Ureter (tissue), 1 donor: ENCODE results near the gene ASCC1. TPM values are rescaled to one million over a fixed set of nuclear protein-coding genes. Genes with fewer than 3 reads are reported as not detected.
"Not testable (repeated sequence)": the region's sequence is repeated elsewhere in the genome, so short reads cannot be mapped to it uniquely, and the experiment has no call there.

Experiments
- DNase-seq: peaks from one replicate; pipeline ENCODE4 v3.0.0-alpha.2; 2020; ENCODE audit warnings: low spot score
- total RNA-seq: library from RNA; stranded (reverse); gene quantifications from one replicate; pipeline ENCODE4 v1.2.4, GENCODE V29; 2023
- donor health status: DM: yes; HTN: yes; CAD: no.

The ASCC1 gene
- total RNA-seq, 1 donor from 2014 or later: 39.3 TPM

- DNase-seq: no peak
Observed at GRCh38 chr10:72126184-72126871, 89.7 kb downstream of the ASCC1 start.

GRCh38 chr10:72124989-72125388, 91.1 kb downstream of the ASCC1 start:
- no peak for DNase-seq

- no peak for DNase-seq
Observed at GRCh38 chr10:72124381-72124780, 91.7 kb downstream of the ASCC1 start.

- no peak for DNase-seq
Observed at GRCh38 chr10:72123616-72124015, 92.5 kb downstream of the ASCC1 start.

GRCh38 chr10:72122221-72122620, 93.9 kb downstream of the ASCC1 start:
- DNase-seq: no peak

- DNase-seq: no peak
Observed at GRCh38 chr10:72121389-72121788, 94.7 kb downstream of the ASCC1 start.

- no peak for DNase-seq
Observed at GRCh38 chr10:72116372-72116771, 99.7 kb downstream of the ASCC1 start.

- DNase-seq: no peak
Observed at GRCh38 chr10:72114706-72115450, 101.2 kb downstream of the ASCC1 start.

- no peak for DNase-seq
Observed at GRCh38 chr10:72110673-72111401, 105.2 kb downstream of the ASCC1 start.

- DNase-seq: no peak
Observed at GRCh38 chr10:72109636-72110157, 106.4 kb downstream of the ASCC1 start.

GRCh38 chr10:72108830-72109635, 107.0 kb downstream of the ASCC1 start:
- no peak for DNase-seq

GRCh38 chr10:72108004-72108370, 108.1 kb downstream of the ASCC1 start:
- not testable (repeated sequence) for DNase-seq

- no peak for DNase-seq
Observed at GRCh38 chr10:72107325-72108003, 108.6 kb downstream of the ASCC1 start.

- DNase-seq: no peak
Observed at GRCh38 chr10:72106896-72107295, 109.2 kb downstream of the ASCC1 start.

- no peak for DNase-seq
Observed at GRCh38 chr10:72106154-72106849, 109.8 kb downstream of the ASCC1 start.

GRCh38 chr10:72105710-72106109, 110.4 kb downstream of the ASCC1 start:
- DNase-seq: no peak

GRCh38 chr10:72105098-72105475, 111.0 kb downstream of the ASCC1 start:
- no peak for DNase-seq

GRCh38 chr10:72104472-72105097, 111.5 kb downstream of the ASCC1 start:
- no peak for DNase-seq

GRCh38 chr10:72099600-72099921, 116.5 kb downstream of the ASCC1 start:
- DNase-seq: no peak
